NCI-H1417 treated with DMSO at 0.1 percent for 48 hours (cell line): ENCODE measurements around the gene CDK18.

Experiments used
- DNase-seq: peaks from one replicate; lab custom pipeline; 2025; lab: John Stamatoyannopoulos, UW

Gene CDK18

DNA sequence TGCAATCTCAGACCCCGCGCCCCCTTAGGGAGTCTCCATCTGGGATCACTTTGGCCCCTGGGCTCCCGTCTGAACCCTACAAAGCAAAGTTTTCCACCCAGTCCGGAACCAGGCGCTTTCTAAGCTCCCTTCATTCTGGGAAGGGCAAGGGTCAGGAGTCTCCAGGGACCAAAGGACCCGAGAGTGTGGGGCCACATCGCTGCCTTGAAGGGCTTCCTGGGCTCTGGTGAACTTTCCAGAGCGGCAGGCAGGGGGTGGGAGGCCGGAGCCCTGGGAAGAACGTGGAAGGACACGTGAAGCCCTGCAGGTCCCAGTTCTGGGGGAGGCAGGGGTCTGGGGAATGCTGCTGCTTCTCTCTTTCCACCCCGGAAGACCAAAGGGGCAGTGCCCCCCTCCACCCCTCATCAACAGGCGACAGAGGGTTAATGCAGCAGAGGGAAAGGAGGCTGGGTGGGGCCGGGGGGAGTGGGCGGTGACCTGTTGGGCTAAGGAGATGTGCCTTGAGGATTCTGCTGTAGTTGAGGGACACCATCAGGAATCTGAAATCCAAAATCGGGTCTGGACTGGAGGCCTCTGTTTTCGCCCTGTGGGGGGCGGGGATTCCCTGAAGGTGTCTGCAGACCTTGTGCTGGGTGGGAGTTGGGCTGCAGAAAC, 734 bp downstream of the CDK18 start:
- no peak for DNase-seq

DNA sequence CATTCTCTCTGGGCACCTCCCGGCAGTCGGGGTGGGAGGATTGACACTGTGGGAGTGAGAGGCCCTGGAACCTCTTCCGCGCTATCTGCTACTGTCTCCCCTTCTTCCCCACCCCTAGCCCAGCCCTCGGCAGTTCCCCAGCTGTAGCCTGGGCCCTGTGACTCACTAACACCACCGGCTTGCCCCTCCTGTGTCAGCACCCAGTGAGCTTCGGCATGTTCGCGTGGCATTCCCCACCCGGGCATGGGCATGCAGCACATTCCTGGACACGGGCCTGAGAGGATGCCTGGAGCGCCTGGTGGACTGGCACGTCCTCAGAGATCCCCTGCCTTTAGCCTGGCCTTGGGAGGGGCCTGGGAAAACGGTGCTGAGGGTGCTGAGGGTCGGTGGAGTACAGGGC, 1.3 kb downstream of the CDK18 start:
- no peak for DNase-seq

DNA sequence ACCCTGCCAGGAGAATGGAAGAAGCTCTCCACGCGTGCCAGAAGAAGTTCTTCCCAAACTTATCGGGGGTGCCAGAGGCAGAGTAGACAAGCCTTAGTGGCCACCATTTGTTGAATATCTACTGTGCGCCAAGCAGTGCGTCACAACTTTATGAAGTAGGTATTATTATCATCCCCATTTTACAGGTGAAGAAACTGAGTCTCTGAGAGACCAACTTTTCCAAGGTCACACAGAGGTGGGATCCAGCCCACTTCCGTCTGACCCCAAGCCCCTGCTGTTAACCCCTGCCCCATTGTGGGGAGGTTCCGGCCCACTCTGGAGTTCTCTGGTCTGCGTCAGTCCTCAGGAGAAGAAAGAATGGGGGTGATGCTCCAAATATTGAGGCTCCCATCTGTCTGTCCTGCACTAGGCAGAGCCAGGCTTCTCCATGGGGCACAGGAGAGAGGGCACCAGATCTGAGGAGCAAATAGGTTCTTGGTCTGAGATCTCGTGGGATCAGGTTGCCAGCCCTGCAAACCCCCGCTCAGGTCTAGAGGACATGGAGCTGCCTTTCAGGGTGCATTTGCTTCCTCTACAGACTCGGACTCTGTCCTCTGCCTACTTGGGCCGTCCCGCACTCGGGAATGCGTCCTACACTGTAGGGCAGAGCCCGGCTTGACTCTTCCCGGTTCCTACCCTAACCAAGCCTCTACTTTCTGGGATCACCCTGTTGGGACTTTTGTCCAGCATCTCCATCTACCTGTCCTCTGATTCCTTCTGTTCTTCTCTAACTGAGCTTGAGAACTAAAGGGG, 2.1 kb downstream of the CDK18 start:
- no peak for DNase-seq

DNA sequence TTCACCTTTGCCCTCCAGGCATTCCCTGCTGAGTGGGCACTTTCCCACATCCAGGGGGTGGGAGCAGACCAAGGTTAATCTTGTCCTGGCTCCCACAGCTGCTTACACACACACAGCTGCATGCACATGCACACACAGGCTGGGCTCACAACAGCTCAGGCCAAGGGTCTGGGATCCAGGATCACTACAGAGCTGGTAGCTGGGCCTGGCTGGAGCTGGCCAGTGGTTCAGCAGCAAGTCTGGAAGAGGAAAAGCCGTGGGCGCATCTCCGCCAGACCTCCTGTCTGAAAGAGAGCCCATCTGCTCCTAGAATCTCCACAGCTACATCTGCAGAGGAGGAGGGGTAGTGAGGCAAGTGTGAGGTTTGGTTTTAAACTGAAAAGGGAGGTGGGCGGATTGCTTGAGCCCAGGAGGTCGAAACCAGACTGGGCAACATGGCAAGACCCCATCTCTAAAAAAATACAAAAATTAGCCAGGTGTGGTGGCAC, 3.8 kb downstream of the CDK18 start:
- DNase-seq = no peak

- no peak for DNase-seq
Observed at GRCh38 chr1:205510308-205510950, 6.0 kb downstream of the CDK18 start.

GRCh38 chr1:205510951-205511330, 6.5 kb downstream of the CDK18 start:
- DNase-seq = no peak

DNA sequence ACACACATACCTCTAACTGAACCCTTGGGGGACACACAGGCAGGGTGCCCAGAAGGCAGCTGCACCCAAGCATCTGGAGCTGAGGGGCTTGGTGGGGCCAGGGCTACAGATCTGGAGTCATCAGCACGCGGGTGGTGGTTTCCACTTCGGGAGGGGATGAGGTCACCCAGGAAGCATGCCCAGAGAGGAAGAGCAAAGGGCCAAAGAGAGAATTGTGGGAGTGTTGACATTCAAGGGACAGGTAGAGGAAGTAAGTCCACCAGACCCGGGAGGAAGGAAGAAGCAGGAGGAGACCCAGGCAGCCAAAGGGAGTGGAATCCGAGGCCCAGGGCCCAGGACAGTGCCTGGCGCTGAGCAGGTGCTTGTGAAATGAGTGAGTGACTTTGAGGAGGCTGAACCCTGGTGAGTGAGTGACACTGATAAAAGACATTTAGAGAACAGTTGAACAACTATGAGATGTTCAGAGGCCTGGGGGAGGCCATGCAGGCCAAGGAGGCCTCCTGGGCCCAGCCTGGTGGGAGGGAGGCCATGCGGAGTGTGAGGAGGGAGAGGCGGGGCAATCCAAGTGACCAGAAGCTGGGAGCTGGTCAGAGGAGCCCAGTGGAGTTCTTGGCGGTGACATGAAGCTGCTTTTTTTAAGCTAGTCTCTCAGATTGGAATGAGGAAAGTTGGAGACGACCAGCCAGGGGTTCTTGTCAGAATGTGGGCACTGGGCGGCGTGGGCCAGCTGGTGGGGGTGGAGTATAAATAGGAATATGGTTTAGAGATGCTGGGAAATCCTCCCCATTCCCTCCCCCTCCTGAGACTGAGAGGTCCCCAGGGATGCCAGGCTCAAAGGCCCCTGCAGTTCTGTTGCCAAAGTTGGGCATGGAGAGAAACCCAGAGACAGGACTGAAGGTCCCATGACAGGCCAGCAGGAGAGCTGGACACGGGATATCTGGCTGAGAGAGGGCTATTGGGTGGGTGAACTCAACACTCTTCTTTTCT, 7.9 kb downstream of the CDK18 start:
- DNase-seq = no peak

DNA sequence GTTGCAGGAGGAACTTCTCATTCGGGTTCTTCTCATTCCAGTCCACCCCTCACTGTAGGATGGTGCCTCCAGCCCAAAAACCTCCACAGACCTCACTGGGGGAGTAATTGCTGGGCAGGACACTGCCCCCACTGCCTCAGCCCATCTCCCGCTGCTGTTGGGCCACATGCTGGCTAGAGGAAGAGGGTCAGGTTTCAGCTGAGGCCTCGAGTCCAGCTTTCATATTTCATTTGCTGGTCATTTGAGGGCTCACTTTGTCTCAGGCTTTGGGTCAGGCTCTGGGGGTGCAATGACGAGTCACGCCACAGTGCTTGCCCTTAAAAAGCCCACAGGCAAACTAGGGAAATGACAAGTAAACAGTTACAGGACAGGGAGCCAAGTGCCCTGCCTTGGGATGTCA, 9.3 kb downstream of the CDK18 start:
- no peak for DNase-seq

GRCh38 chr1:205514211-205515142, 10.0 kb downstream of the CDK18 start:
- no peak for DNase-seq

GRCh38 chr1:205515781-205516253, 11.3 kb downstream of the CDK18 start:
- DNase-seq = no peak

DNA sequence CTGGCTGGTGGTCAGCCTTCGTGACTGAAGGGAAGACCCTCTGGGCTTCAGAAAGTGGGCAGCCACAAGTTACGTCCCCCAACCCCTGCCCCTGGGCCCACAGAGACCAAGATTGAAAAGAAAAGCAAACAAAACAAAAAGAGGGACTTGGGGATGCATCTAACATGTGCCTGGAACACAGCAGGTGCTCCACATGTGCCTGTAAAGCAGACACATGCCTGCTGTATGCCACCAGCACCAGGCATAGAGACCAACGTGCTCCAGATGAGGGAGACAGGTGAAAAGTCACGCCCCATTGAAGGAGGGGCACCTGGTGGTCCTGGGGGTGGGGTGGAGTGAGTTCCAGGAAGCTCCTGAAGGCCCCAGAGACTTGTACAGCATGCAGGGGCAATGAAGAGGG, 11.9 kb downstream of the CDK18 start:
- DNase-seq = no peak

GRCh38 chr1:205517288-205517687, 12.8 kb downstream of the CDK18 start:
- DNase-seq = no peak

DNA sequence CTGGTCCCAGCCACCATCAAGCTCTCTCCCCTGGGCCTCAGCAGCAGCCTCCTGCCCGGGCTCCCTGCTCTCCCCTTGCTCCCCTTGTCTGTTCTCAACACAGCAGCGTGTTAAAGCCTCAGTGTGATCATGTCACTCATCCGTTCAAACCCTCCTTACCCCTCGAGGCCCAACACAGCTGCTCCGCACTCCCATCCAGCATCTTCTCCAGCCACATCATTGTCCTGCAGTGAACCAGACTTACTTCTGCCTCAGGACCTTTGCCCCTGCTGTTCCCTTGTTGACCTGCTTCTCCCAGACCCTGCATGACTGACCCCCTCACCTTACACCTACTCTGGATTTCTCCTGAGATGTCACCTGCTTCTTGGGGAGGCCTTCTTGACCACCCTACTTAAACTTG, 13.3 kb downstream of the CDK18 start:
- no peak for DNase-seq

GRCh38 chr1:205518661-205519540, 14.4 kb downstream of the CDK18 start:
- no peak for DNase-seq

DNA sequence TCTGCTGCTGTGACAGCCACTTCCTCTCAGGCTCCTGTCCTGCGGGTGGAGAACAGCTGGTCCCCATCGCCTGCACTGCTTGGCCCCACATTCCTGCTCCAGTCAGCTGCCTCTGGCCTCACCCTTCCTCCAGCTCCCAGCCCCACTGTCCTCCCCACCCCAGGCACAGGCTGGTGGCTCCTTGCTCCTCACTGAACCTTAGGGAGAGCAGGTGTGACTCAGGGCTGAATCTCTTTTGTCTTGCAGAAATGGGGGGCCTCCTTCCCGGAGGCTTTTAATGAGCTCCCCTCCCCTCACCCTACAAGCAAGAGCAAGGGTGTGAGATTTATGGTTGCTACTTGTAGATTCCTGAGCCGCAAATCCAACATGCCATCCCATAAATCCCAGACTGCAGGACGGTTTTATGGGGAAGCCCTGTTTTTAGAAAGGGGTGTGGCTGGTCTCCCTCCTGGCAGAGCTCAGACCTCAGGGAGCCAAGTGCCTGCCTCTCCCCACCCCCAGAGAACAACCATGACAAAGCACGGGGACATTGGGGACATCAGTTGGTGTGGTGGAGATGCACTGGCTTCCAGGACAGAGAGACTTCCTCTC, 15.2 kb downstream of the CDK18 start:
- no peak for DNase-seq

GRCh38 chr1:205520709-205521108, 16.2 kb downstream of the CDK18 start:
- no peak for DNase-seq

GRCh38 chr1:205521686-205522085, 17.2 kb downstream of the CDK18 start:
- DNase-seq = no peak

DNA sequence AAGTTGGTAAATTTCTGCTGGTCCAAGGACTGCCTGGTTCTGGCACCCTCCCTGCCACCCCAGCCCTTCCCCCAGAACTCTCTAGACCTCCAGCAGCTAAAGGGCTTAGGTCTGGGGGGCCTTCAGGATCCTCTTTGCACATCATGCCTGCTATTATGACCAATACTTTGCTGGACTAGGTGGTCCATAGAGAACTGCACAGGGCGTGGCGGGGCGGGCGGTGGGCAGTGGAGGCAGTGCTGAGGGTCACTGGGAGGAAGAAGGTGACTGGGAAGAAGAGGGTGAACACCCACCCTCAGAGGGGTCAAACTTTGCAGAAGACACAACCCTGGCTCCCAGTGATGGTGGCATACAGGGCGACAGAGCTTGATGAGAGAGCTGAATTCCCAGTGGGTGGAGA, 18.2 kb downstream of the CDK18 start:
- DNase-seq = no peak

- no peak for DNase-seq
Observed at GRCh38 chr1:205523261-205523890, 18.9 kb downstream of the CDK18 start.
